SIG-M5 treated with dmso at 0.1 percent for 504 hours (cell line): ENCODE data around the gene DNAAF1.

Source experiments
- DNase-seq: peaks from one replicate; lab custom pipeline; 2025; ENCODE audit not compliant: unreplicated experiment; lab: John Stamatoyannopoulos, UW

The DNAAF1 gene

GRCh38 chr16:84159007-84159406 is 13.9 kb downstream of the DNAAF1 start:
- DNase-seq, result no peak

GRCh38 chr16:84159800-84160199 is 14.7 kb downstream of the DNAAF1 start:
- no peak for DNase-seq

- DNase-seq, result no peak
Observed at GRCh38 chr16:84161037-84161436, 15.9 kb downstream of the DNAAF1 start.

- no peak for DNase-seq
Observed at GRCh38 chr16:84161801-84162200, 16.7 kb downstream of the DNAAF1 start.

GRCh38 chr16:84165746-84166145 is 20.6 kb downstream of the DNAAF1 start:
- no peak for DNase-seq

GRCh38 chr16:84166796-84167695 is 21.9 kb downstream of the DNAAF1 start:
- DNase-seq, result no peak

GRCh38 chr16:84169765-84170310 is 24.7 kb downstream of the DNAAF1 start:
- no peak for DNase-seq

- DNase-seq, result no peak
Observed at GRCh38 chr16:84174396-84174795, 29.3 kb downstream of the DNAAF1 start.

- DNase-seq, result peak; percentile 75
Observed at GRCh38 chr16:84175350-84176081, 30.4 kb downstream of the DNAAF1 start.

GRCh38 chr16:84176192-84177053 is 31.3 kb downstream of the DNAAF1 start:
- no peak for DNase-seq

- no peak for DNase-seq
Observed at GRCh38 chr16:84177741-84178073, 32.6 kb downstream of the DNAAF1 start.

- no peak for DNase-seq
Observed at GRCh38 chr16:84178146-84178765, 33.1 kb downstream of the DNAAF1 start.

GRCh38 chr16:84178892-84179611 is 33.9 kb downstream of the DNAAF1 start:
- DNase-seq, result no peak

GRCh38 chr16:84179612-84180320 is 34.7 kb downstream of the DNAAF1 start:
- DNase-seq, result no peak

GRCh38 chr16:84180519-84181140 is 35.5 kb downstream of the DNAAF1 start:
- no peak for DNase-seq

GRCh38 chr16:84181144-84181915 is 36.2 kb downstream of the DNAAF1 start:
- no peak for DNase-seq

GRCh38 chr16:84182104-84182503 is 37.0 kb downstream of the DNAAF1 start:
- no peak for DNase-seq
